Thoracic aorta (tissue), 2 donors: ENCODE results near the gene SLC2A3. TPM values are rescaled to one million over a fixed set of nuclear protein-coding genes. Genes with fewer than 3 reads are reported as not detected.
"Not testable (repeated sequence)": the region's sequence is repeated elsewhere in the genome, so short reads cannot be mapped to it uniquely, and the experiment has no call there.

Experiments
- ATAC-seq: fragments of 150-250 bp; one replicate; pipeline ENCODE4 v1.8.0; 2017; ENCODE audit warnings: low read depth; ENCODE audit not compliant: insufficient number of reproducible peaks, low FRiP score
- DNase-seq: peaks from one replicate; pipeline ENCODE4 v3.0.0-alpha.2; 2020; ENCODE audit warnings: low spot score
- H3K27ac ChIP-seq, 2 donors: fragments of 200-600 bp; sonication (generic); 1 replicate in 1 of 2; 2 replicates in 1 of 2; pipeline ENCODE4 v1.5.1; 2016; ENCODE audit warnings: mild to moderate bottlenecking in 2 of 2, moderate library complexity in 2 of 2
- H3K27me3 ChIP-seq: fragments of 200-600 bp; sonication (generic); replicated peaks from 2 replicates; pipeline ENCODE4 v1.6.0; 2016; ENCODE audit warnings: mild to moderate bottlenecking; ENCODE audit not compliant: insufficient read depth
- H3K36me3 ChIP-seq: fragments of 200-600 bp; sonication (generic); one replicate; pipeline ENCODE4 v1.5.1; 2016
- H3K4me1 ChIP-seq, 2 donors: fragments of 200-600 bp; sonication (generic); 1 replicate in 1 of 2; 2 replicates in 1 of 2; pipeline versions ENCODE4 v1.5.1 to v1.6.0; 2016; ENCODE audit warnings: low read depth in 2 of 2, mild to moderate bottlenecking in 1 of 2; ENCODE audit not compliant: control insufficient read depth in 1 of 2
- H3K4me3 ChIP-seq: fragments of 200-600 bp; sonication (generic); 2 replicates; pipeline ENCODE4 v1.5.1; 2016; ENCODE audit warnings: mild to moderate bottlenecking
- H3K9me3 ChIP-seq: fragments of 200-600 bp; sonication (generic); 2 replicates; pipeline ENCODE4 v1.5.1; 2016
- CTCF ChIP-seq: fragments of 200-600 bp; sonication (generic); IDR thresholded peaks from one replicate; pipeline ENCODE4 v1.5.1; 2019; ENCODE audit warnings: antibody characterized with exemption
- total RNA-seq, 2 donors: library from RNA; depleted of rRNA; stranded (reverse); fragments of >200 nt; gene quantifications; one replicate each; pipeline versions ENCODE4 v1.1.0 to v1.2.3, GENCODE V29; 2016

Gene SLC2A3
- total RNA-seq, 2 donors from 2014 or later, result 47.7 to 136 TPM

- no peak overlapping the region for H3K27ac ChIP-seq
- TF ChIP-seq CTCF, result no peak
These were observed 2.0 kb upstream of the SLC2A3 start for GRCh38 chr12:7937833-7938506.

GRCh38 chr12:7934889-7935492 is 996 bp downstream of the SLC2A3 start:
- ATAC-seq, result no peak
- Histone ChIP-seq H3K27me3 (no peaks in the 10 kb centered on the region), H3K4me1 (peaks cover 0 to 23% of the 10 kb centered on the region in 2 donors), H3K27ac (peak overlapping the region; percentile 33 to 49), H3K4me3 (peak overlapping the region; percentile 78), H3K9me3 (no peaks in the 10 kb centered on the region), H3K36me3 (peaks cover 10% of the 10 kb centered on the region)
- no peak for TF ChIP-seq CTCF
- no peak for DNase-seq

More at GRCh38 chr12:7937833-7938506, 2.0 kb upstream of the SLC2A3 start:
- DNase-seq, result no peak
- H3K36me3 ChIP-seq, result no peaks in the 10 kb centered on the region
- ATAC-seq, result no peak
- no peak overlapping the region for H3K4me3 ChIP-seq
- H3K27me3 ChIP-seq, result no peaks in the 10 kb centered on the region
- H3K4me1 ChIP-seq, result peaks cover 0 to 20% of the 10 kb centered on the region in 2 donors
- H3K9me3 ChIP-seq, result no peaks in the 10 kb centered on the region

- no peak for ATAC-seq
- DNase-seq, result no peak
- peak overlapping the region; percentile 25 to 49 for H3K27ac ChIP-seq
These were observed 1.7 kb downstream of the SLC2A3 start for GRCh38 chr12:7934091-7934888.

GRCh38 chr12:7933255-7933726 is 2.7 kb downstream of the SLC2A3 start:
- H3K4me1 ChIP-seq, result peaks cover 0 to 23% of the 10 kb centered on the region in 2 donors
- DNase-seq (peak; percentile 47), ATAC-seq (peak; percentile 80)
- peak; percentile 54 for TF ChIP-seq CTCF
- H3K4me3 ChIP-seq, result peak overlapping the region; percentile 78
- H3K27me3 ChIP-seq, result no peaks in the 10 kb centered on the region
- peak overlapping the region; percentile 25 to 61 for H3K27ac ChIP-seq
- H3K36me3 ChIP-seq, result peaks cover 12% of the 10 kb centered on the region
- no peaks in the 10 kb centered on the region for H3K9me3 ChIP-seq

More at GRCh38 chr12:7934091-7934888, 1.7 kb downstream of the SLC2A3 start:
- Histone ChIP-seq H3K4me3 (peak overlapping the region; percentile 78), H3K27me3 (no peaks in the 10 kb centered on the region), H3K4me1 (peaks cover 0 to 23% of the 10 kb centered on the region in 2 donors), H3K36me3 (peaks cover 12% of the 10 kb centered on the region), H3K9me3 (no peaks in the 10 kb centered on the region)
- TF ChIP-seq CTCF, result no peak

- ATAC-seq, H3K9me3 ChIP-seq, H3K27ac ChIP-seq, H3K4me3 ChIP-seq, DNase-seq, H3K27me3 ChIP-seq: not testable (repeated sequence)
- peaks cover 0 to 23% of the 10 kb centered on the region in 2 donors for H3K4me1 ChIP-seq
- H3K36me3 ChIP-seq, result peaks cover 15% of the 10 kb centered on the region
These were observed 3.3 kb downstream of the SLC2A3 start for GRCh38 chr12:7932599-7933240.
